Measurements from ENCODE around the gene VSIG2.

DNA sequence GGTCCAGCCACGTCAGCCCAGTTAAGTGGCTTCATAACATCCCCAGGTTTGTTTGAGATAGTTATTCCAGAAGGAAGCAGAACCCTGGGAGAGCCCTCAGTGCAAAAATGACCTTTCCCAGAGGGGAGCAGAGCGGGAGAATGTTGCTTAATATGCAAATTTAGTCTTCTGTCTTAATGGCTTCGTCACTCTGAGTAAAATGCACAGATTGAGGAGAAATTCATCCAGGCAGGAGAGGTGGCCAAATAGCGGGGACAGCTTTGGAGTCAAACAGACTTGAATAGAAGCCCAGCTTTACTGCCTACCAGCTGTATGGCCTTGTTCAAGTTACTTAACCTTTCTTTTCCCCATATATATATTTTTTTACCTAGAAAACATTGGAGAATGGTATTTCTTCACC lies 24.6 kb downstream of the VSIG2 start:
- TF ChIP-seq, protein P1, sequence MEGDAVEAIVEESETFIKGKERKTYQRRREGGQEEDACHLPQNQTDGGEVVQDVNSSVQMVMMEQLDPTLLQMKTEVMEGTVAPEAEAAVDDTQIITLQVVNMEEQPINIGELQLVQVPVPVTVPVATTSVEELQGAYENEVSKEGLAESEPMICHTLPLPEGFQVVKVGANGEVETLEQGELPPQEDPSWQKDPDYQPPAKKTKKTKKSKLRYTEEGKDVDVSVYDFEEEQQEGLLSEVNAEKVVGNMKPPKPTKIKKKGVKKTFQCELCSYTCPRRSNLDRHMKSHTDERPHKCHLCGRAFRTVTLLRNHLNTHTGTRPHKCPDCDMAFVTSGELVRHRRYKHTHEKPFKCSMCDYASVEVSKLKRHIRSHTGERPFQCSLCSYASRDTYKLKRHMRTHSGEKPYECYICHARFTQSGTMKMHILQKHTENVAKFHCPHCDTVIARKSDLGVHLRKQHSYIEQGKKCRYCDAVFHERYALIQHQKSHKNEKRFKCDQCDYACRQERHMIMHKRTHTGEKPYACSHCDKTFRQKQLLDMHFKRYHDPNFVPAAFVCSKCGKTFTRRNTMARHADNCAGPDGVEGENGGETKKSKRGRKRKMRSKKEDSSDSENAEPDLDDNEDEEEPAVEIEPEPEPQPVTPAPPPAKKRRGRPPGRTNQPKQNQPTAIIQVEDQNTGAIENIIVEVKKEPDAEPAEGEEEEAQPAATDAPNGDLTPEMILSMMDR (IDR thresholded peaks at IDR 0.05; ENCODE audit: insufficient read depth, low read length): no peak
- no peak for TF ChIP-seq GABPA (IDR thresholded peaks at IDR 0.05; ENCODE audit: low read depth)
- TF ChIP-seq REST (IDR thresholded peaks at IDR 0.05; ENCODE audit: insufficient replicate concordance, low read depth): no peak

All from HL-60 (cell line).